Left lung (tissue), 10 donors: Measurements from ENCODE around the gene SHD. TPM values are rescaled to one million over a fixed set of nuclear protein-coding genes. Genes with fewer than 3 reads are reported as not detected.
"Not testable (repeated sequence)": the region's sequence is repeated elsewhere in the genome, so short reads cannot be mapped to it uniquely, and the experiment has no call there.

Experiments
- ATAC-seq: fragments of 200-7000 bp; cut with Tn5 transposase; one replicate; pipeline ENCODE4 v1.9.1; 2020; ENCODE audit warnings: moderate library complexity
- DNase-seq, 4 donors: peaks; one replicate each; pipeline ENCODE4 v3.0.0-alpha.2; 2013 to 2020
- H3K27ac ChIP-seq, 2 donors: fragments of 200-600 bp; sonication (generic) in 1 of 2; one replicate each; pipeline versions ENCODE4 v1.5.0 to v1.8.0; 2020 to 2021
- H3K27me3 ChIP-seq, 2 donors: fragments of 200-600 bp; sonication (generic) in 1 of 2; one replicate each; pipeline versions ENCODE4 v1.5.0 to v1.8.0; 2020 to 2021
- H3K36me3 ChIP-seq, 2 donors: fragments of 200-600 bp; sonication (generic) in 1 of 2; one replicate each; pipeline versions ENCODE4 v1.5.0 to v1.8.0; 2020 to 2021
- H3K4me1 ChIP-seq, 2 donors: fragments of 200-600 bp; one replicate each; pipeline ENCODE4 v1.8.0; 2021
- H3K4me3 ChIP-seq, 2 donors: fragments of 200-600 bp; sonication (generic) in 1 of 2; one replicate each; pipeline versions ENCODE4 v1.5.0 to v1.8.0; 2020 to 2021; ENCODE audit warnings: mild to moderate bottlenecking in 1 of 2
- H3K9me3 ChIP-seq, 2 donors: fragments of 200-600 bp; sonication (generic) in 1 of 2; one replicate each; pipeline versions ENCODE4 v1.5.0 to v1.8.0; 2020 to 2021
- intact Hi-C, 2 donors: fragments of 100-400 bp; cut with DNase I; formaldehyde crosslinking; loops; one replicate each; pipeline versions ENCODE4 v1.11.2 to v1.14.2; 2022
- polyA plus RNA-seq, 6 donors: library from polyadenylated mRNA; unstranded; fragments of 120-200 nt; gene quantifications; one replicate each; pipeline ENCODE4 v1.2.1, GENCODE V29; 2013; ENCODE audit not compliant: insufficient read length in 6 of 6
- total RNA-seq, 2 donors: library from RNA; stranded (reverse); fragmentation: NEBNext Ultra II Directional; extraction: Animal tissue kit (Norgen Biotek cat#: 25700); gene quantifications; one replicate each; pipeline ENCODE4 v1.2.1, GENCODE V29; 2021
- TF ChIP-seq, protein P1 (sequence below), 2 donors: fragments of 200-600 bp; sonication (generic) in 1 of 2; IDR thresholded peaks; one replicate each; pipeline versions ENCODE4 v1.5.0 to v1.8.0; 2021; ENCODE audit warnings: antibody characterized with exemption in 2 of 2
- donor health status: DM: no; HTN: yes; CAD: no.
- donor health status: DM: no; HTN: no; CAD: no.

The SHD gene
- total and polyA plus RNA-seq, 8 donors, result 0.21 to 0.28 (median 0.21) TPM; not detected in 3

DNA sequence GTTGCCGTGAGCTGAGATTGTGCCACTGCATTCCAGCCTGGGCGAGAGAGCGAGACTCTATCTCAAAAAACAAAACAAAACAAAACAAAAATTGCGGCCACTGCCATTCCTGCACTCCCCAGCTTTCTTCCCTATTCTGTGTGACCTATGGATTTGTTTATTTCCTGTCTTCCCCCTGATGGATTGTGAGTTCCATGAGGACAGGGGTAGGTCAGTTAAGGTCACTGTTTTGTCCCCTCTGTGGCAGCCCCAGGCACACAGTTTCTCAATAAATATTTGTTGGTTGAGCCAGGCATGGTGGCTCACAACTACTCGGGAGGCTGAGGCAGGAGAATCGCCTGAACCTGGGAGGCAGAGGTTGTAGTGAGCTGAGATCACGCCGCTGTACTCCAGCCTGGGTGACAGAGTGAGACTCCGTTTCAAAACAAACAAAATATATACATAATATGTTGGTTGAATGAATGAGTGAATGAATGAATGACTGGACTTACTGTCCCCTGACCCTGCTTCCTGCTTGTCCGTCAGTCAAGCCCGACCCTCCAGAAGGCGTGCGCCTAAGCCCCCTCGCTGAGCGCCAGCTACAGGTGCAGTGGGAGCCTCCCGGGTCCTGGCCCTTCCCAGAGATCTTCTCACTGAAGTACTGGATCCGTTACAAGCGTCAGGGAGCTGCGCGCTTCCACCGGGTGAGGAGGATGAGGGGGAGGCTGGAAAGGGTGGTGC is 44.8 kb upstream of the SHD start:
- no peak overlapping the region for H3K27ac ChIP-seq
- H3K27me3 ChIP-seq, result peaks cover 0 to 65% of the 10 kb centered on the region in 2 donors
- no peaks in the 10 kb centered on the region for H3K36me3 ChIP-seq
- H3K4me1 ChIP-seq, result peaks cover 2 to 5% of the 10 kb centered on the region in 2 donors
- H3K9me3 ChIP-seq, result no peaks in the 10 kb centered on the region
- DNase-seq (no peak), ATAC-seq (no peak)
- TF ChIP-seq, protein P1, sequence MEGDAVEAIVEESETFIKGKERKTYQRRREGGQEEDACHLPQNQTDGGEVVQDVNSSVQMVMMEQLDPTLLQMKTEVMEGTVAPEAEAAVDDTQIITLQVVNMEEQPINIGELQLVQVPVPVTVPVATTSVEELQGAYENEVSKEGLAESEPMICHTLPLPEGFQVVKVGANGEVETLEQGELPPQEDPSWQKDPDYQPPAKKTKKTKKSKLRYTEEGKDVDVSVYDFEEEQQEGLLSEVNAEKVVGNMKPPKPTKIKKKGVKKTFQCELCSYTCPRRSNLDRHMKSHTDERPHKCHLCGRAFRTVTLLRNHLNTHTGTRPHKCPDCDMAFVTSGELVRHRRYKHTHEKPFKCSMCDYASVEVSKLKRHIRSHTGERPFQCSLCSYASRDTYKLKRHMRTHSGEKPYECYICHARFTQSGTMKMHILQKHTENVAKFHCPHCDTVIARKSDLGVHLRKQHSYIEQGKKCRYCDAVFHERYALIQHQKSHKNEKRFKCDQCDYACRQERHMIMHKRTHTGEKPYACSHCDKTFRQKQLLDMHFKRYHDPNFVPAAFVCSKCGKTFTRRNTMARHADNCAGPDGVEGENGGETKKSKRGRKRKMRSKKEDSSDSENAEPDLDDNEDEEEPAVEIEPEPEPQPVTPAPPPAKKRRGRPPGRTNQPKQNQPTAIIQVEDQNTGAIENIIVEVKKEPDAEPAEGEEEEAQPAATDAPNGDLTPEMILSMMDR (IDR thresholded peaks at IDR 0.05), result no peak
- intact Hi-C loops, result no loop called here
- H3K4me3 ChIP-seq, result no peak overlapping the region

DNA sequence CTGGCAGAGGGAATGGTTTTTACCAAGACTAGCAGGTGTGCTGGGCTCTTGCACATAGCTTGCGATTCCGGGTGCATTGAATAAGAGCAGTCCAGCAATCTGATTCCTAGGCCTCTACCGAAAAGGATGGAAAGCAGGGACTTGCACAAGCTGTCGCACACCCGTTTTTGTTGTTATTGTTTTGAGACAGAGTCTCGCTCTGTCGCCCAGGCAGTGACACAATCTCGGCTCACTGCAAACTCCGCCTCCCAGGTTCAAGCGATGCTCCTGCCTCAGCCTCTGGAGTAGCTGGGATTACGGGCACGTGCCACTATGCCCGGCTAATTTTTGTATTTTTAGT is 44.2 kb upstream of the SHD start:
- no peak overlapping the region for H3K4me3 ChIP-seq
- DNase-seq (no peak), ATAC-seq (no peak)
- H3K36me3 ChIP-seq, result no peaks in the 10 kb centered on the region
- no peak overlapping the region for H3K27ac ChIP-seq
- no peaks in the 10 kb centered on the region for H3K9me3 ChIP-seq
- intact Hi-C loops, result no loop called here
- TF ChIP-seq, protein P1 (IDR thresholded peaks at IDR 0.05), result no peak
- no peaks in the 10 kb centered on the region for H3K4me1 ChIP-seq
- H3K27me3 ChIP-seq, result peaks cover 0 to 61% of the 10 kb centered on the region in 2 donors

DNA sequence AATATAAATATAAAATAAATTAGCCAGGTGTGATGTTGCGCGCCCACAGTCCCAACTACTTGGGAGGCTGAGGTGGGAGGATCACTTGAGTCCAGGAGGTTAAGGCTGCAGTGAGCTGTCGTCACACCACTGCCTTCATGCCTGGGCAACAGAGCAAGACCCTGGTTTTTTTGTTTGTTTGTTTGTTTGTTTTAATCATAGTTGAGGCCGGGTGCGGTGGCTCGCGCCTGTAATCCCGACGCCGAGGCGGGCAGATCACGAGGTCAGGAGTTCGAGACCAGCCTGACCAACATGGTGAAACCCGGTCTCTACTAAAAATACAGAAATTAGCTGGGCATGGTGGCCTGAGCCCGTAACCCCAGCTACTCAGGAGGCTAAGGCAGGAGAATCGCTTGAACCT is 41.6 kb upstream of the SHD start:
- ATAC-seq, intact Hi-C loops, DNase-seq: not testable (repeated sequence)

DNA sequence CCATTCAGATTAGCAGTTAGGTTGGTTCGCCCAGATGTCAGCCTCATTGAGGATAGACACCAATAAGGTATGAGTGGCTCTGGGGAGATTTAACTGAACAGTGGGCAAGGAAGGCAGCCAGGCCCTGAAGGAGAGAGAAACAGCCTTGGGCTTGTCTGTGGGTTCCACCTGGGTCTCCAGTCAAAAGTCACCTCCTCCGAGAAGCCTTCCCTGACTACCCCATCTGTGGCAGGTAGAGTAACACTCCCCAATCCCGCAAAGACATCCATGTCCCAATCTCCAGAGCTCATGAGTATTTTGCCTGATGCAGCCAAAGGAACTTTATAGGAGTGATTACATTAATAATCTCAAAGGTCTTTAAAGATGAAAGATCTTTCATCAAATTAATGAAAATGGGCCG is 40.2 kb upstream of the SHD start:
- Histone ChIP-seq H3K36me3 (no peaks in the 10 kb centered on the region), H3K27me3 (peaks cover 0 to 36% of the 10 kb centered on the region in 2 donors), H3K9me3 (peaks cover 0 to 16% of the 10 kb centered on the region in 2 donors), H3K4me3 (no peak overlapping the region), H3K27ac (no peak overlapping the region), H3K4me1 (no peaks in the 10 kb centered on the region)
- no peak for ATAC-seq
- TF ChIP-seq, protein P1 (IDR thresholded peaks at IDR 0.05), result no peak
- no peak for DNase-seq
- intact Hi-C loops, result no loop called here

More for the DNA sequence above, 41.6 kb upstream of the SHD start:
- Histone ChIP-seq H3K27me3 (peaks cover 0 to 49% of the 10 kb centered on the region in 2 donors), H3K9me3 (peaks cover 0 to 14% of the 10 kb centered on the region in 2 donors)
- H3K36me3 ChIP-seq, H3K4me3 ChIP-seq, H3K4me1 ChIP-seq, H3K27ac ChIP-seq: not testable (repeated sequence)

DNA sequence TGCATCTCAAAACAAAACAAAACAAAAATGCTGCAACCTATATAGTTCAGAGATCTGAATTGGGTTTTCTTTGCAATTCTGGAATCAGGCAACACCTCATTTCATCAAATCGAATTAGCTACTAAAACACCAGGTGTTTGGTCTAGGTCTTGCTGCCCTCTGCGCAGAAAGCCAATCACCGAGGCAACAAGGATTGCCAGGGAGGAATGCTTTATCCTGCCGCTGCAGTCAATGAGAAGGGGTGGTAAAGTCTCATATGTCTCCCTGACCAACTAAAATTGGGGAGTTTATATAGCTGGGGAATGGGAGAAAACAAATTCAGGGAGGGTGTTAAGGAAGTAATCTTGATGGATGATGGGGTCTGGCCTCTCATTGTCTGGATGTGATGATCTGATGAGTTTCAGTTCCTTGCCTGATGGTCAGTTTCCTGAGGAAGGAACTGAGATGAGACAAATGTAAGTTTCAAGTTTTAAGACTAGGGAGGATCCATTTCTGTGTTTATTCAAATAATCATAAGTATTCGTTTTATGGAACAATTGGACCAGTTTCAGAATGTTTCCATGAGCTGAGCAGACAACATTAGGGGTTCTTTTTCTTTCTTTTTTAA is 37.1 kb upstream of the SHD start:
- Histone ChIP-seq H3K27me3 (peaks cover 0 to 18% of the 10 kb centered on the region in 2 donors), H3K36me3 (no peaks in the 10 kb centered on the region), H3K4me1 (peaks cover 0 to 7% of the 10 kb centered on the region in 2 donors), H3K27ac (no peak overlapping the region), H3K9me3 (peaks cover 0 to 16% of the 10 kb centered on the region in 2 donors), H3K4me3 (no peak overlapping the region)
- intact Hi-C loops, result no loop called here
- TF ChIP-seq, protein P1 (IDR thresholded peaks at IDR 0.05), result no peak
- ATAC-seq (no peak), DNase-seq (no peak)

DNA sequence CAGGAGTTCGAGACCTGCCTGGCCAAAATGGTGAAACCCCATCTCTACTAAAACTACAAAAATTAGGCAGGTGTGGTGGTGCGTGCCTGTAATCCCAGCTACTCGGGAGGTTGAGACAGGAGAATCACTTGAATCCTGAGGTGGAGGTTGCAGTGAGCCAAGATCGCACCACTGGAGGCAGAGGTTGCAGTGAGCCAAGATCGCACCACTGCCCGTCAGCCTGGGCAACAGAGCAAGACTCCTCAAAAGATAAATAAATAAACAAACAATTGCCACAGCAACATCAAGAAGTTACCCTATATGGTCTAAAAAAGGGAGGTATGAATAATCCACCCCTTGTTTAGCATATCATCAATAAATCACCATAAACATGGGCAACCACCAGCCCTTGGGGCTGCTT is 33.1 kb upstream of the SHD start:
- peaks cover 0 to 16% of the 10 kb centered on the region in 2 donors for H3K9me3 ChIP-seq
- DNase-seq, intact Hi-C loops, H3K27me3 ChIP-seq, ATAC-seq, H3K27ac ChIP-seq, H3K4me3 ChIP-seq: not testable (repeated sequence)
- peaks cover 0 to 15% of the 10 kb centered on the region in 2 donors for H3K4me1 ChIP-seq
- peaks cover 0 to 23% of the 10 kb centered on the region in 2 donors for H3K36me3 ChIP-seq
